ENCODE results near the gene PDIK1L. TPM values are rescaled to one million over a fixed set of nuclear protein-coding genes. Genes with fewer than 3 reads are reported as not detected.

The PDIK1L gene
- total RNA-seq, 1 donor from 2014 or later = 7.2 TPM

GRCh38 chr1:26130695-26131094 lies 19.1 kb downstream of the PDIK1L start:
- no peak for DNase-seq
- TF ChIP-seq, protein P1, sequence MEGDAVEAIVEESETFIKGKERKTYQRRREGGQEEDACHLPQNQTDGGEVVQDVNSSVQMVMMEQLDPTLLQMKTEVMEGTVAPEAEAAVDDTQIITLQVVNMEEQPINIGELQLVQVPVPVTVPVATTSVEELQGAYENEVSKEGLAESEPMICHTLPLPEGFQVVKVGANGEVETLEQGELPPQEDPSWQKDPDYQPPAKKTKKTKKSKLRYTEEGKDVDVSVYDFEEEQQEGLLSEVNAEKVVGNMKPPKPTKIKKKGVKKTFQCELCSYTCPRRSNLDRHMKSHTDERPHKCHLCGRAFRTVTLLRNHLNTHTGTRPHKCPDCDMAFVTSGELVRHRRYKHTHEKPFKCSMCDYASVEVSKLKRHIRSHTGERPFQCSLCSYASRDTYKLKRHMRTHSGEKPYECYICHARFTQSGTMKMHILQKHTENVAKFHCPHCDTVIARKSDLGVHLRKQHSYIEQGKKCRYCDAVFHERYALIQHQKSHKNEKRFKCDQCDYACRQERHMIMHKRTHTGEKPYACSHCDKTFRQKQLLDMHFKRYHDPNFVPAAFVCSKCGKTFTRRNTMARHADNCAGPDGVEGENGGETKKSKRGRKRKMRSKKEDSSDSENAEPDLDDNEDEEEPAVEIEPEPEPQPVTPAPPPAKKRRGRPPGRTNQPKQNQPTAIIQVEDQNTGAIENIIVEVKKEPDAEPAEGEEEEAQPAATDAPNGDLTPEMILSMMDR (IDR thresholded peaks at IDR 0.05; ENCODE audit: partially characterized antibody, unreplicated experiment) = no peak
- H3K36me3 Mint-ChIP-seq (ENCODE audit: unreplicated experiment) = no peaks in the 10 kb centered on the region
- no peak overlapping the region for H3K27ac Mint-ChIP-seq (ENCODE audit: unreplicated experiment)
- H3K9me3 Mint-ChIP-seq (ENCODE audit: unreplicated experiment) = peaks cover 5% of the 10 kb centered on the region
- no peaks in the 10 kb centered on the region for H3K27me3 Mint-ChIP-seq (ENCODE audit: unreplicated experiment)
- no peak overlapping the region for H3K4me3 Mint-ChIP-seq (ENCODE audit: unreplicated experiment)
- H3K4me1 Mint-ChIP-seq (ENCODE audit: low read depth, unreplicated experiment) = peaks cover 6% of the 10 kb centered on the region

DNA sequence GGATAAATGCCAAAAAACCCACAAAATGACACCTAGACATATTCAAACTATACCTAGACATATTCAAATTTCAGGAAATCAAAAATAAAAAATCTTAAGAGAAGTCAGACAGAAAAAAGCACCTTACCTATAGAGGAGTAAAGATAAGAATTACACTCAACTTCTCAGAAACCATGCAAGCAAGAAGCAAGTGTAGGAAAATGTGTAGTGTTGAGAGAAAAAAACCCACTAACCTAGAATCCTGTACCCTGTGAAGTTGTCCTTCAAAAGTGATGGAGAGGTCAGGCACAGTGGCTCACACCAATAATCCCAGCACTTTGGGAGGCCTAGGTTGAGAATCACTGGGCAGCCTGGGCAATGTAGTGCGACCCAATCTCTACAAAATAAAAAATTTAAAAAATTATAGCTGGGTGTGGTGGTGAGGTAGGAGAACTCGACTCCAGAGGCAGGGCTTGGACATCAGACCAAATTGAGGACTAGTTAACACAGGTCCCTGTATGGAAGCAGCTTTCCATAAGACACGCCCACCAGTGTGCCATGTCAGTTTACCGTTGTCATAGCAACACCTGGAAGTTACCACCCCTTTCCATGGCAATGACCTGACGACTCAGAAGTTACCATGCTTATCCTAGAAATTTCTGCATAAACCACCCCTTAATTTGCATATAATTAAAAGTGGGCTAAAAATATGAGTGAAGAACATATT lies 20.7 kb downstream of the PDIK1L start:
- no peak for DNase-seq
- H3K4me1 Mint-ChIP-seq (ENCODE audit: low read depth, unreplicated experiment) = peaks cover 6% of the 10 kb centered on the region
- no peak overlapping the region for H3K27ac Mint-ChIP-seq (ENCODE audit: unreplicated experiment)
- H3K9me3 Mint-ChIP-seq (ENCODE audit: unreplicated experiment) = peaks cover 5% of the 10 kb centered on the region
- no peak overlapping the region for H3K4me3 Mint-ChIP-seq (ENCODE audit: unreplicated experiment)
- no peaks in the 10 kb centered on the region for H3K36me3 Mint-ChIP-seq (ENCODE audit: unreplicated experiment)
- TF ChIP-seq, protein P1 (IDR thresholded peaks at IDR 0.05; ENCODE audit: partially characterized antibody, unreplicated experiment) = no peak
- no peaks in the 10 kb centered on the region for H3K27me3 Mint-ChIP-seq (ENCODE audit: unreplicated experiment)

DNA sequence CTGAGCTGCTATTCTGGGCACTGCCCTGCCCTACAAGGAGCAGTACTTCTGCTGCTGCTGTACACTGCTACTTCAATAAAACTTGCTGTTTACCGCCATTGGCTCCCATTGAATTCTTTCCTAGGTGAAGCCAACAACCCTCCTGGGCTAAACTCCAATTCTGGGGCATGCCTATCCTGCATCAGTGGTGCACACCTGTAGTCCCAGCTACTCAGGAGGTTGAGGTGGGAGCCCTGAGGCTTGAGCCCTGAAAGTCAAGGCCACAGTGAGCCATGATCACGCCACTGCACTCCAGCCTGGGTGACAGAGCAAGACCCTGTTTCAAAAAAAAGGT lies 21.2 kb downstream of the PDIK1L start:
- peaks cover 2% of the 10 kb centered on the region for H3K27me3 Mint-ChIP-seq (ENCODE audit: unreplicated experiment)
- TF ChIP-seq, protein P1 (IDR thresholded peaks at IDR 0.05; ENCODE audit: partially characterized antibody, unreplicated experiment) = no peak
- H3K4me3 Mint-ChIP-seq (ENCODE audit: unreplicated experiment) = no peak overlapping the region
- no peak for DNase-seq
- H3K4me1 Mint-ChIP-seq (ENCODE audit: low read depth, unreplicated experiment) = peaks cover 4% of the 10 kb centered on the region
- H3K9me3 Mint-ChIP-seq (ENCODE audit: unreplicated experiment) = peaks cover 5% of the 10 kb centered on the region
- H3K27ac Mint-ChIP-seq (ENCODE audit: unreplicated experiment) = no peak overlapping the region
- no peaks in the 10 kb centered on the region for H3K36me3 Mint-ChIP-seq (ENCODE audit: unreplicated experiment)

DNA sequence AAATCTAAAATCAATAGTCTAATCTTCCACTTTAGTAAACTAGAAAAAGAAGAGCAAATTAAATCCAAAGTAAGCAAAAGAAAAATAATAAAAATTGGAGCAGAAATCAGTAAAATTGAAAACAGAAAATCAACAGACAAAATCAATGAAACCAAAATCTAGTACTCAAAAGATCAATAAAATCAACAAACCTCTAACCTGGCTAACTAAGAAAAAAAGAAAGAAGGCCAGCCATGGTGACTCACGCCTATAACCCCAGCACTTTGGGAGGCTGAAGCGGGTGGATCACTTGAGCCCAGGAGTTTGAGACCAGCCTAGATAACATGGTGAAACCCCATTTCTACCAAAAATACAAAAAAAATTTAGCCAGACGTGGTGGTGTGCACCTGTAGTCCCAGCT lies 22.8 kb downstream of the PDIK1L start:
- no peak overlapping the region for H3K4me3 Mint-ChIP-seq (ENCODE audit: unreplicated experiment)
- H3K36me3 Mint-ChIP-seq (ENCODE audit: unreplicated experiment) = no peaks in the 10 kb centered on the region
- TF ChIP-seq, protein P1 (IDR thresholded peaks at IDR 0.05; ENCODE audit: partially characterized antibody, unreplicated experiment) = no peak
- H3K27me3 Mint-ChIP-seq (ENCODE audit: unreplicated experiment) = peaks cover 3% of the 10 kb centered on the region
- DNase-seq = no peak
- H3K4me1 Mint-ChIP-seq (ENCODE audit: low read depth, unreplicated experiment) = no peaks in the 10 kb centered on the region
- H3K27ac Mint-ChIP-seq (ENCODE audit: unreplicated experiment) = no peak overlapping the region
- H3K9me3 Mint-ChIP-seq (ENCODE audit: unreplicated experiment) = peaks cover 5% of the 10 kb centered on the region

DNA sequence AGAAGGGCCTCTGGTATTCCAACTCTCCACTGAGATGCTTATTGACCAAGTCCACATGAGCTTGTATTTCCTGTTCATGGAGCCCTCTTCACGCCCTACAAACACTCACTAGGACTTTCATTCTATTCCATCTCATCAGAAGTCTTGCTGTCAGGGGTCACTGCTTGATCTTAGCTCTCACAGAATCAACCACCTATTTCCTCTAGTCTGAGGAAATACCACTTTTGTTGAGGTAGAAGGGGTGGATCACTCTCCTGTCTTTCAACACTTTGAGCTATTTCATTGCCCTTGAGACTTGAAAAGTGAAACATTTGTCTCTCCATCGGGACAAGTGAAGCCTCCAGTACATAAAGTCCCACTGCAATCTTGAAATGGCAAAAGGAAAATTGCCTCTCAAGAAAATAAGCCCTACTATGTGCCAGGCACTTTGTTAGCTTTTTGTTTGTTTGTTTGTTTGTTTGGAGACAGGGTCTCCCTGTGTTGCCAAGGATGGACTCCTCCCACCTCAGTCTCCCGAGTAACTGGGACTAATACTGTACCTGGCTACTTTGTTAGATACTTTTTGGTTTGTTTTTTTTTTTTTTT lies 27.4 kb downstream of the PDIK1L start:
- no peak for DNase-seq
- no peak overlapping the region for H3K27ac Mint-ChIP-seq (ENCODE audit: unreplicated experiment)
- H3K4me3 Mint-ChIP-seq (ENCODE audit: unreplicated experiment) = no peak overlapping the region
- peaks cover 3% of the 10 kb centered on the region for H3K9me3 Mint-ChIP-seq (ENCODE audit: unreplicated experiment)
- H3K36me3 Mint-ChIP-seq (ENCODE audit: unreplicated experiment) = no peaks in the 10 kb centered on the region
- peaks cover 6% of the 10 kb centered on the region for H3K27me3 Mint-ChIP-seq (ENCODE audit: unreplicated experiment)
- no peaks in the 10 kb centered on the region for H3K4me1 Mint-ChIP-seq (ENCODE audit: low read depth, unreplicated experiment)
- TF ChIP-seq, protein P1 (IDR thresholded peaks at IDR 0.05; ENCODE audit: partially characterized antibody, unreplicated experiment) = no peak
